GM23248 (cell line): ENCODE measurements around the gene COL6A3.

ENCODE experiments used
- EZH2 ChIP-seq: fragments of 200-600 bp; sonication (generic); IDR thresholded peaks from 2 replicates; pipeline ENCODE4 v1.6.1; 2018; ENCODE audit warnings: antibody characterized with exemption, mild to moderate bottlenecking; ENCODE audit not compliant: insufficient read depth, poor library complexity, severe bottlenecking
- EZH2phosphoT487 ChIP-seq: fragments of 200-600 bp; sonication (generic); IDR thresholded peaks from 2 replicates; pipeline ENCODE4 v1.6.1; 2018; ENCODE audit warnings: antibody characterized with exemption, moderate library complexity, mild to moderate bottlenecking, low read depth; ENCODE audit not compliant: insufficient read depth

DNA sequence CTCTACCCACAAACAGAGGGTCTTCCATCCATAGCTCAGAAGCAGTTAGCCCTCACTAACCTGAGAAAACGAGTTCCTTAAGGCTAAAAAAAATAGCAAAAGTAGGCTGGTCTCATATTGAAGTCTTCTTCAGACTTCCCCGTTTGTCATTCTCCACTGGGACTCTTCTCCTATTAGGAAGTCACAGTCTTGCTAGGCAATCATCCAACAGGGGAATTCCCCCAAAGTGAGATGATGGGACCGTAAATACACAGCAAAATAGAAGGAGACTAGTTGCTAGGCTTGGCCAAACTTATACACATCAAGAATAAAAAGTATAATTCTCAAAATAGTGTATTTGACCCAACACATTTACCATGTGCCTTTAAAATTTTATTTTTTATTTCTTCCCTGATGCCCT, 34.3 kb downstream of the COL6A3 start:
- TF ChIP-seq EZH2: no peak
- TF ChIP-seq EZH2phosphoT487: no peak
